BE2C (cell line): Measurements from ENCODE around the gene SH3BGRL2.

Experiments used
- DNase-seq: peaks from one replicate; pipeline ENCODE4 v3.0.0-alpha.2; 2020
- H3K27me3 ChIP-seq: fragments of 250-450 bp; sonication (Bioruptor Pico); 2 replicates; pipeline ENCODE4 v1.5.1; 2020; ENCODE audit warnings: mild to moderate bottlenecking
- H3K36me3 ChIP-seq: fragments of 250-450 bp; sonication (Bioruptor Pico); 2 replicates; pipeline ENCODE4 v1.5.1; 2020; ENCODE audit warnings: mild to moderate bottlenecking
- H3K4me1 ChIP-seq: fragments of 250-450 bp; sonication (Bioruptor Pico); 2 replicates; pipeline ENCODE4 v1.5.1; 2020
- H3K4me3 ChIP-seq: 2 replicates; pipeline ENCODE4 v1.5.1; 2011; ENCODE audit warnings: low read depth, low read length
- H3K9me3 ChIP-seq: fragments of 250-450 bp; sonication (Bioruptor Pico); 2 replicates; pipeline ENCODE4 v1.5.1; 2020
- CTCF ChIP-seq: IDR thresholded peaks from 2 replicates; pipeline ENCODE4 v1.5.1; 2012; ENCODE audit warnings: mild to moderate bottlenecking, low read depth, low read length

The SH3BGRL2 gene

GRCh38 chr6:79599725-79600259 is 31.3 kb upstream of the SH3BGRL2 start:
- no peak for DNase-seq
- peaks cover 3% of the 10 kb centered on the region for H3K4me1 ChIP-seq
- H3K9me3 ChIP-seq: no peaks in the 10 kb centered on the region
- no peak for TF ChIP-seq CTCF
- no peaks in the 10 kb centered on the region for H3K27me3 ChIP-seq
- H3K36me3 ChIP-seq: no peaks in the 10 kb centered on the region
- H3K4me3 ChIP-seq: no peak overlapping the region

GRCh38 chr6:79600313-79600712 is 30.8 kb upstream of the SH3BGRL2 start:
- H3K4me1 ChIP-seq: peaks cover 3% of the 10 kb centered on the region
- no peaks in the 10 kb centered on the region; the same call in 1 of the 2 replicates for H3K27me3 ChIP-seq
- no peaks in the 10 kb centered on the region for H3K9me3 ChIP-seq
- no peaks in the 10 kb centered on the region for H3K36me3 ChIP-seq
- DNase-seq: no peak
- no peak for TF ChIP-seq CTCF
- H3K4me3 ChIP-seq: no peak overlapping the region

GRCh38 chr6:79600812-79601609 is 30.1 kb upstream of the SH3BGRL2 start:
- DNase-seq: no peak
- H3K9me3 ChIP-seq: no peaks in the 10 kb centered on the region
- no peaks in the 10 kb centered on the region for H3K36me3 ChIP-seq
- H3K4me3 ChIP-seq: no peak overlapping the region
- no peak for TF ChIP-seq CTCF
- H3K4me1 ChIP-seq: peaks cover 3% of the 10 kb centered on the region
- H3K27me3 ChIP-seq: no peaks in the 10 kb centered on the region; the same call in 1 of the 2 replicates

GRCh38 chr6:79602859-79603258 is 28.3 kb upstream of the SH3BGRL2 start:
- Histone ChIP-seq H3K36me3 (no peaks in the 10 kb centered on the region), H3K4me1 (peaks cover 3% of the 10 kb centered on the region), H3K4me3 (no peak overlapping the region), H3K27me3 (no peaks in the 10 kb centered on the region; the same call in 1 of the 2 replicates), H3K9me3 (no peaks in the 10 kb centered on the region)
- no peak for TF ChIP-seq CTCF
- DNase-seq: no peak

- Histone ChIP-seq H3K4me1 (peaks cover 10% of the 10 kb centered on the region), H3K27me3 (no peaks in the 10 kb centered on the region; the same call in 1 of the 2 replicates), H3K36me3 (no peaks in the 10 kb centered on the region), H3K9me3 (no peaks in the 10 kb centered on the region), H3K4me3 (no peak overlapping the region)
- DNase-seq: no peak
- TF ChIP-seq CTCF: no peak
These were observed 26.5 kb upstream of the SH3BGRL2 start for GRCh38 chr6:79604583-79605037.

GRCh38 chr6:79605061-79605460 is 26.1 kb upstream of the SH3BGRL2 start:
- Histone ChIP-seq H3K9me3 (no peaks in the 10 kb centered on the region), H3K27me3 (no peaks in the 10 kb centered on the region; the same call in 1 of the 2 replicates), H3K4me1 (peaks cover 15% of the 10 kb centered on the region), H3K4me3 (no peak overlapping the region), H3K36me3 (no peaks in the 10 kb centered on the region)
- no peak for TF ChIP-seq CTCF
- DNase-seq: no peak
